GM12873 (cell line): Measurements from ENCODE around the gene MMP17.

Source experiments
- CTCF ChIP-seq: IDR thresholded peaks from 2 replicates; pipeline ENCODE4 v1.5.1; 2012; ENCODE audit warnings: low read depth, mild to moderate bottlenecking, moderate library complexity, low read length, control low read depth; ENCODE audit not compliant: insufficient read depth; ENCODE audit errors: missing control alignments

Gene MMP17

GRCh38 chr12:131795690-131796410 is 32.3 kb upstream of the MMP17 start:
- TF ChIP-seq CTCF, result no peak

DNA sequence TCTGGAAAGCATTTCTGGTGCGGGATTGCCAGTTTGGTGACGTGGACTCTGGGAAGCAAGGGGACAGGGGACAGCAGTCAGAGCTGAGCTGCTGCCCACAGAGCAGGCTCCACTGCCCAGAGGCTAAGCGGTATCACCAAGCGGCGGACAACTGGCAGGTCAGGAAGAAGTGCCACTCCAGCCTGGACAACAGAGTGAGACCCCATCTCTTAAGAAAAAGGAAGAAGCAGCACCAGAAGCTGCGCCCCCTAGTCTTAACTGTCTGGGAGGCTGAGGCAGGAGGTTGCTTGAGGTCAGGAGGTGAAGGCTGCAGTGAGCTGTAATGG is 31.8 kb upstream of the MMP17 start:
- no peak for TF ChIP-seq CTCF

DNA sequence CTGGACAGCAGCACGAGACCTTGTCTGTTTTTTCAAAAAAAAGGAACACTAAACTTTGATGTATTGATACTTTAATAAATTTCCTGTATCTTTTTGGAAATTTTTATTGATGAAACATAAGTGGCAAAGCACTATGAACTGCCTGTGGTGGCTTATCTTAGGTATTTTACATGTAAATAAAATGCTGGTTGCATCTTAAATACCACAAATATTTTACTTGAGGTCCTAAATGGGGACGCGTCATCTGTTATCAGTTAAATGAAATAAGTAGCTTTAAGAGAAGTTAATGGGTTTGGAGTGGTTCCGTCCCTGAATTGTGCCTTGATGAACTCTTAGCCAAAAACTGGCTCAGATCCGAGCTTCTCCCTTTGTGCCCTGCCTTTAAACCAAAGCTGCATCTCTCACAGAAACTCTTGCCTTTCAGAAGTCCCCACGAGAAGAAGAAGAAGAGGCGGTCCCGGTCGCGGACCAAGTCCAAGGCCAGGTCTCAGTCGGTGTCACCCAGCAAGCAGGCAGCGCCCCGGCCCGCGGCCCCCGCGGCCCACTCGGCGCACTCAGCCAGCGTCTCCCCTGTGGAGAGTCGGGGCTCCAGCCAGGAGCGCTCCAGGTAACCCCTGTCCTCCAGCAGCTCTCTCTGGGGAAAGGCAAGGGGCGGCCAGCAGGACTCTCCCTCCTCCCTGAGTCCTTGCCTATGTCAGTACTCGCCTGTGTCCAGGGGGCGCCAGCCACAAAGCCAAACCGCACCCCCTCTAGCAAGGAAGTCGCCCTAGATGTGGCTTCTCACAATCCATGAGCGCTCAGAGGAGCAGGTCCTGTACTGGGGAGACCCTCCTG is 31.2 kb upstream of the MMP17 start:
- no peak for TF ChIP-seq CTCF

DNA sequence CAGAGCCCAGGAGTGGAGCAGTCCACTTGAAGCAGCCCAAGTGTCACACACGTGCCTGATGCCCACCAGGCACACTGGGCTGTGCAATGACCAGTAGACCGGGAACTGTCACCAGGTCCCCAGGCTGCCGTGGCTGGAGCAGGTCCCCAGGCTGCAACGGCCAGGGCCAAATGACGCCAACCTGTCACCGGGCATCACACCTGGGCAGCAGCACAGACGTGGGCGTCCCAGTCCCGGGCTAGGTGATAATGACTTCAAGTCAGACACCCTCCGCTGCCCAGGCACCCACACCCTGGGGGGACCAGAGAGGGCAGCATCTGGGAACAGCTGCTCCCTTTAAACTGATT is 30.6 kb upstream of the MMP17 start:
- no peak for TF ChIP-seq CTCF

DNA sequence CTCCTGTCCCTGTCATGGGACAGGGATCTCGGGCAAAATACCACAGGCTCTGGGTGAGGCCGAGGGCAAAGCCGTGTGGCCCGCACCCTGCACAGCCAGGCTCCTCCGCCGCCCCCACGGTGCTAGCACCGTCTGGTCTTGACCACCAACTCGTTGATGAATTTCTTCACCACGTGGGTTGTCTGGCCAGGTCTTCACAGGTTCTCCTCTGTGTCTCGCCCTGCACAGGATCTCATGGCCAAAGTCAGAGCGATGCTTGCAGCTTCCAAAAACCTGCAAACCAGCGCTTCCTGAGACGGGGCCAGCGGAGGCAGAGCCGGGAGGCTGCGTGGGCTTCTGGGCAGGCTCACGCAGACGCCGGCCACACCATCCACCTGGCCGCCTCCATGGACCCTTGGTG is 29.0 kb upstream of the MMP17 start:
- no peak for TF ChIP-seq CTCF

DNA sequence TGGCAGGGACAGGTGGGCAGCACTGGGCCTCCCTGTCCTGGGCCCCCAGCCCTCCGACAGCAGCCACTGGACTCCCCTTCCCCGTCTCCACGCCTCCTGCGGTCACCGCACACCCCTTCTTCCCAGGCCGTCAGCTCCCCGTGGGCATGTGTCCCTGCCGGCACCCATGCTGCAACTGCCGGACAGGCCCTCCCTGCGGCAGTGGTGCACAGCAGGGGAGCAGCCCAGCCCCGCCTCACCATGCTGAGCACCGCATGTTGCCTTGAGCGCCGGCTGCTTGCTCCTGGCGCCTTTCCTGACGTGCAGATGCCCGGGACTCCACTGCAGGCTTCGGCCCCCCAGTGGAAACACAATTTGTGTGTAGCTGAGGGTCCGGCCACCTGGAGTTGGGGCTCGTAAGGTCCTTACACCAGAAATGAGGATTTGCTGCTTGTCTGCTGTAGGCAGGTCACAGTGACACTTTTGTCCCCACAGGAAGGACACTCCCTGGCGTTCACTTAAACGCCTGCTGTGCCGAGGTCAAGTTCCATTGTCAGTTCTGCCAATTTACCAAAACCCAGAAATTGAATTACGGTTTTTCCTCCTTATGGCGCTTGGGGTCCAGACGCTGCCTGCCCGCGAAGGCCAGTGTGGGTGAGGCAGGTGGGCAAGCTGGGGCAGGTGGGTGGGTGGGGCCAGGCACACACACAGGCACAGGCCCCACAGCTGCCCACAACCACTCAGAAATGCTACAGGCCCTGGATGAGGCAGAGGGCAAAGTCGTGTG is 28.2 kb upstream of the MMP17 start:
- no peak for TF ChIP-seq CTCF

DNA sequence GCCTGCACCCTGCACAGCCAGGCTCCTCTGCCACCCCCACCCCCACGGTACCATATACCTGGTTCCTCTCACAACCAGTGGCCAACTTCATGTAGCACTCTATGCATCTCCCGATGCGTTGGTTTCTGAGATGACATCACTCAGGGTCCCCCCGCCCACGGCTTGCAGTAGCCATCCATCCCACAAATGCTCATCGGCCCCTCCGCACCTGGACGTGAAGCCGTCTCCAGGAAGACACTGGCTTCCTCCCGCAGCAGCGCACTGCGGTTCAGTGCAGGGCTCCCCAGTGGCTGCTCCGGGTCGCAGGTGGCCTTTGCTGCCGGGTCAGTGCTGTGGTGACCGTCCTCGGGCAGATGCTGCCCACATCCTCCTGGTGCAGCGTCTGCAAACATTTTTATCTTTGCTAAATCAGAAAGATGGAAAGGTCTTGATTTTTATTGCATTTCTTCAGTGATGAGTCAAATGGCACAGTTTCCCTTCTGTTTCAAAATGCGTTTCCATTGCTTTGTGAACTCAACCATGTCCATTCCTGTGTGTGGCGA is 27.5 kb upstream of the MMP17 start:
- no peak for TF ChIP-seq CTCF
